Measurements from ENCODE around the gene CSTF2T.

The CSTF2T gene, protein sequence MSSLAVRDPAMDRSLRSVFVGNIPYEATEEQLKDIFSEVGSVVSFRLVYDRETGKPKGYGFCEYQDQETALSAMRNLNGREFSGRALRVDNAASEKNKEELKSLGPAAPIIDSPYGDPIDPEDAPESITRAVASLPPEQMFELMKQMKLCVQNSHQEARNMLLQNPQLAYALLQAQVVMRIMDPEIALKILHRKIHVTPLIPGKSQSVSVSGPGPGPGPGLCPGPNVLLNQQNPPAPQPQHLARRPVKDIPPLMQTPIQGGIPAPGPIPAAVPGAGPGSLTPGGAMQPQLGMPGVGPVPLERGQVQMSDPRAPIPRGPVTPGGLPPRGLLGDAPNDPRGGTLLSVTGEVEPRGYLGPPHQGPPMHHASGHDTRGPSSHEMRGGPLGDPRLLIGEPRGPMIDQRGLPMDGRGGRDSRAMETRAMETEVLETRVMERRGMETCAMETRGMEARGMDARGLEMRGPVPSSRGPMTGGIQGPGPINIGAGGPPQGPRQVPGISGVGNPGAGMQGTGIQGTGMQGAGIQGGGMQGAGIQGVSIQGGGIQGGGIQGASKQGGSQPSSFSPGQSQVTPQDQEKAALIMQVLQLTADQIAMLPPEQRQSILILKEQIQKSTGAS

DNA sequence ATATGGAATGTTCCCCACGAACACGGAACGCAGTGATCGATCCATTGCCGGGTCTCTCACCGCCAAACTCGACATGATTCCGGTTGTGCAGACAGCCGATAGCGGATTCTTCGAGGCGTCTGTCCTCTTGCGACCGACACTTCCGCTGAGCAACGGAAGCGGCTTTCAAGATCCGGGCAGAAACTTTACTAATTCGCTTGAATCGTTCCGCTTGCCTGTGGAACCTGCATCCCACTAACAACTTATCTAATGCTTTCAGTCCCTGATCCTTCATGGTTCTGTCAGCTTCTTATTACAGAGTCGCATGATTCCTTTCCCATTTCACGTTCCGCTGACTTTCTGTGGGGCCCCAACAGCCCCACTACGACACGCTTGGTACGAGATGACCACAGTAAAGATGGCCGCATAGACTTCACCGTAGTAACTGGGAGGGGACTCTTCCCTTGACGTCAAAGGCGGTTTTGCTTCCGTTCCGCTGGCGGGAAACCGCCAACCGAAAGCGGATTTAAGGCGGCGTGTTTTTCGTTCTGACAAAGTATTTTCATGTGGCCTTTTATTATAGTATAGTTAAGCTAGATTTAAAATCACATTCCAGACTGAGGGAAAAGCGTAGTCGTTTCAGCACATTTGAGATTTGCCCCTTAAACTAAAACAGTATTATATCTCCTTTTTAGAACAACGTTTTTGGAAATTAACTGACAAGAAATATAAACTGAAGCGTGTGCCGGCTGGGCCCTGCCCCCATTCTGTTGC lies at the start of gene CSTF2T:
Gene CSTF2T (minus strand): TSS at position 121 of the 753 bp plus-strand sequence. CDS start 46 bp downstream, at position 75.
- DNase-seq, result peak; percentile 64 to 75

DNA sequence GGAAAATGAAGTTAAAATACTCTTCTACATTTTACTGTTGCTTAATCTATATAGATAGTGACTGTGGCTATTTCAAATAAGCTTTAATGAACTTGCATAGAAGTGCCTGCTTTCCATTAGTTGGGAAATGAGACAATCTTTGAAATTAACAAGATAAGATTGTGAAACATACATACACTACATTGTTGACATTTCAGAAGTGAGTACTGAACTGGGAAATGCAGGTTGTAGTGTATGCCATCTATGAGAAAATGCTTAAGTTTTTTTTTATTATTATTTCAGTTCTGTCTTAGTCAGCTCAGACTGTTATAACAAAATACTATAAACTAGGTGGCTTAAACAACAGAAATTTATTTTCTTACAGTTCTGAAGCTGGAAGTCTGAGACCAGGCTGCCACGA lies 49.6 kb upstream of the CSTF2T start:
- no peak for DNase-seq

DNA sequence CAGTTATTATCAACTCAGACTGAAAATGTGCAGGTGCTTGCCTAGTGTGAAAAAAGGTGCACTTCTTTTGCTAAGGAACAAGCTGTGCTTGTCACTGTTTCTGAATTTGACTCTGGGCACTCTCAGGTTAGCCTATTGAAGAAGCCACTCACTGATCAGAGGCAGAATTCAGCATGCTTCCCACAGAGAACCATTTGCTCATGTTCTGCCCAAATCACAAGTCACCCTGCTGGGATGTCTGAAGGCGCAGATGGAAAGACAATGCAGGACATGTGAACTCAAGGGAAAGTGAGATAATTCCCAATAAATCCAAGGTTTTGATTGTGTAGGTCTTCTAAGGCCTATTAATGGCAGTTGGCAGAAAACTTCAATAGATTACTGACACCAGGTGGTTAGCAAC lies 47.8 kb upstream of the CSTF2T start:
- no peak for DNase-seq

DNA sequence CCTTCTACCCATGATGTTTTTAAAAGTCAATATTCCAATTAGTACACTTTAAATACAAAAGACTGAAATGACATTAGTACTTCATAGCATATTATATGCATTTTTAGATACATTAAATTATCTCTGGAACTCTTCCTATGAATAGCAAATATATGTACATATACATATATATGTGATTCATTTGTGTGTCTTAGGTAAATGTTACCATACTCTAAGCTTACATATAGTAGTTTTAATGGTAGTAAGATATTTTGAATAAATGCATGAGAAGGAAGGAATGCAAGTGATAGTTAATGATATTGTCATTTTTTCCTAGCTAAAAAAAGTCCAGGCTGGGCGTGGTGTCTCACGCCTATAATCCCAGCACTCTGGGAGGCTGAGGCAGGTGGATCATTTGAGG lies 46.0 kb upstream of the CSTF2T start:
- no peak for DNase-seq

DNA sequence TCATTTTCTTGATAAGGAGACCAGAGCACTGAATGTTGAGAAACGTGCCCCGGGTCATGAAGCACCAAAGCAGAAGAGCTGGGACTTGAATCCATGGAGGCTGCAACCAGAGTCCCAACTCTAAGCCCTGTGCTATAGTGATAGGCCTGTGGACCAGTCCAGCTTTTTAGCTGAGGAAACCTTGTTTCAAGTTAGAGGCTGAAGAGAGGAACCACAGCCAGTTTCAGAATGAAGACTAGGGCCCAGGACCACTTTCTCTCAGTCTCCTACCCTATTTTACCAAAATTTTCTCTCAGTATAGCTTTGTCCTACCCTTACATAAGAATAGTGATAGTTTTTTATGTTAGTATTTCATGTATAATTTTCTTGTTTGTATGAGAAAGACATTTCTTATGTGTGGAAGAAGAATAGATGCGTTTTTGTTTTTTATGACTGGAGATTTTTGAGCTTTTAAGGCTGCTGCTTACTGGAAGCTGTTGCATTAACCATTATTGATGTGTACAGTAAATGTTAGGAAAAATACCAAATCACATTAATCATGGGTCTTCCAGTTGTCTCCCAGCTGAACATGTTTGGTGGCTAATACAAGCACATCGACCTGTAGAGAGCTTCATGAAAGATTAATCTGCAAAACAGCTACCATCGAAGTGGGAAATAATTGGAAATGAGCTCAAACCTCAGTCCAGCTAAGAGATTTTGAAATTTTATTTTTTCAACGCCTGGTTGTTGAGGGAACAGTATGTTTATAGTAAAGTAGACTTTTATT lies 45.0 kb upstream of the CSTF2T start:
- DNase-seq, result no peak

DNA sequence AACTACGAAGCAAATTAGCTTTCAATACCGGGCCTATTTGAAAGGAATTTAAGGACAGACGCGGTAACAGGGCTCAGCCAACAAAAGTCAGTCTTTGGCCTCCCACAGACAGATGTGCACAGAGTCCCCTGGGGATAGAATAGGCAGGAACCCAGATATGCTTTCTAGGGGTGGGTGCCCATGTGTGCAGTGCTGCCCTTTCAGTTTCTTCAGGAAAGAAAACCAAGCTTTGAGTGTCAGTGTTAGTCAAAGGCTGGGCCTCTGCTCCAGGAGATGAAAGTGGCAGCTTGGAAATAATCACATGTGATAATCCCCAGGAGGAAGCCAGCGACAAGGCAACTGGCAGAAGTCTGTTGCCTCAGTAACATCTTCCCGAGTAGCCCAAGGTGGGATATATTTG lies 43.8 kb upstream of the CSTF2T start:
- no peak for DNase-seq

DNA sequence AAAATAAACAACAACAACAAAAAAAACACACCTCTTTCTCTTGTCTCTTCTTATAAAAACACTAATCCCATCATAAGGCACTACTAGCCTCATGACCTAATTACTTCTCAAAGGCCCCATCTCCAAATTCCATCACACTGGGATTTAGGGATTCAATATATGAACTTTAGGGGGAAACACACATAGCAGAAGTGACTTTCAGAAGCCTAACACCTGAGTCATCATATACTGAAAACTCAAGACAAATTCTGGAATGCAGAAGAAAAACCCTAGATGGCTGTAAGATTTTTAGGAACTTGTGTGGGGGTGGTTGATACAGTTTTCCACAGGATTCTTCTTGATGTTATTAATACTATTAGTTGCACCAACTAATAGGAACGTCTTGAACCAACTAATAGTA lies 33.7 kb upstream of the CSTF2T start:
- DNase-seq, result no peak

DNA sequence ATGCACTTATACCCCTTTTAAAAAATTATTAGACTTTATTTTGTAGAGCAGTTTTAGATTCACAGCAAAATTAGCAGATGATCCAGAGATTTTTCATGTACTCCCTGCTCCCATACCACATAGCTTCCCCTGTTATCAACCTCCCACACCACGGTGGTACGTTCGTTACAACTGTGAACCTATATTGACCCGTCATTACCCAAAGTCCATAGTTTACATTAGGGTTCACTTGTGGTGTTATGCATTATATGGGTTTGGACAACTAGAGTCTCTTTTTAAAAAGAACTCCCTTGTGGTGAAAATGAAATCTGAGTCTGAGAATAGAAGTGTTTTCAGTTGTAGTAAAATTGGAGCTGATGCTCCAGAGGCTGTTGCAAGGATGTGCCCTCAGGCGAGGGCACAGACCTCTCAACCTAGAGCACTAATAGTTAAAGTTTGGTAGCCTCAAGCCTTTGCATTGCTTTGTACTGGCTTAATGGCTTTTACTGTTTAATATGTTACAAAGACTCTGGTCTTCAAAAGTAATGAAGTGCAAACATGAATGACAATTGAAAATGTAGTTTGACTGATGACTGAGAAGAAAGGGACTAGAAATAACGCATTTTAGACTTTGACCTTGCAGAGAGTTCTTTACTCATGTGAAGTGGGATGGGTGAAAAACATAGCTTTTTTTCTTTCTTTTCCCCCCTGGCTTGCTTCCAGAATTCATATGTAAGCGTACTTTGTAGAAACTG lies 30.6 kb upstream of the CSTF2T start:
- DNase-seq, result no peak

DNA sequence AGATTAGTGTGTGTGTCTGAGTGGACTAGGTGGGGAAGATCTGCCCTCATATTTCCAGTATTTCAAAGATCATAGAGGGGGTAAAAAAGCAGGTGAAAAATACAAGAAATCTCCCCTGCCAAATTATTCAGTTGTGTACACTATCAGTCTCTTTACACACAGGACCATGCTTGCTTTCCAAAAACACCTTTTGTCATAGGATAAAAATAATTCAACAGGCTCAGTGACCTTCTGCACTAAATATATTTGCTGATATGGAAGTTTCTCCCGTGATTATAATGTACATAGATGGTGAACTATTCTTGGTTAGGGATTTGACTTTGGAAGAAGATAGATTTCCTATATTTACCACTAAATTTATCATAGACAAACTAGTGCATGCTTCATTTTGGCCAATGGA lies 24.6 kb upstream of the CSTF2T start:
- no peak for DNase-seq

DNA sequence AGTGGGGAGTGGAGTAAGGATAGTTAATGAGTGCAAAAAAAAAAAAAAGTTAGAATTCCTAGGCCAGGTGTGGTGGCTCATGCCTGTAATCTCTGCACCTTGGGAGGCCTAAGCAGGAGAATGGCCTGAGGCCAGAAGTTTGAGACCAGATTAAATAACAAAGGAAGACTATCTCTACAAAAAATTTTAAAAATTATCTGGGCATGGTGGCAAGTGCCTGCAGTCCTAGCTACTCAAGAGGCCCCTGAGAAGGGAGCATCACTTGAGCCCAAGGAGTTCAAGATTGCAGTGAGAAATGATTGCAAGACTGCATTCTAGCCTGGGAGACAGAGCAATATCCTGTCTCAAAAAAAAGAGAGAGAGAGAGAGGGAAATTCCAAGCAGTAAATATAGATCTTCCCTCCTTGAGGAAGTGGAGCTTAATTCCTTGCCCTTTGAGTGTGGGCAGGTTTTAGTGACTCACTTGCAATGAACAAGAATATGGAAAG lies 19.5 kb upstream of the CSTF2T start:
- no peak for DNase-seq

DNA sequence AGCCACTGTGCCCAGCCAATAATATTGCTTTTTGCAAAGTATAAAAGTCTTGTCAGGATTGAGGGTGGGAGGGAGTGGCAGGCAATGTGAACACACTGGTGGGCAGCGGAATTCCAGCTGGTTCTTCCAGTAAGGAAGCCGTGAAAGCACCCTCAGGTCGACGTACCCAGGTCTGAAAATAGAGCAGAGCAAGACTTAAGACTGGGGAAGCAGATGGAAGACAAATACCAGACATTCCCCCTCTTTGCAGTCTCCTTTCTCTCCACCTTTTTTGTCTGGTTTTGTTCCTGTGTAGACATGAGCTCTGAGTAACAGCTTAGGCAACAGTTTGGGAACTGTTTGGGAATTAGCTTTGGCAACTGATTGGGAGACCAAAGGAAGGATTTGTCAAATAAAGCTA lies 17.6 kb upstream of the CSTF2T start:
- no peak for DNase-seq

DNA sequence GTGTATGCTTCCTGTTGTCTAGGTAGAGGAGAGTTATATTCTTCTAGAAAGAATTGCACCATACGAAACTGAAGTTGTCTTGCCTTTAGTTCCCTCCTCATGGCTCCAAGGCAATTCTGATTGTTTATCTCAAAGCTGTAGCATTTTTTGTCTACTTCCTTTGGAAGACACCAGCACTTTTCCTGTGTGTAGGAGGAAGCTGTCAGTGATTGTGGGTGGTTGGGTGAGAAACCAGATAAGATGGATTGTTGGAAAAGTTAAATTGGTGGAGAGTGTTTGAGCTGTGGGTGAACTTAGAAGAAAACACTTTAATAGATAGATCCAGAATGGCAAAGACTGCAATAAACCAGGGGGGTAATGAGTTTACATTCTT lies 12.1 kb upstream of the CSTF2T start:
- no peak for DNase-seq

DNA sequence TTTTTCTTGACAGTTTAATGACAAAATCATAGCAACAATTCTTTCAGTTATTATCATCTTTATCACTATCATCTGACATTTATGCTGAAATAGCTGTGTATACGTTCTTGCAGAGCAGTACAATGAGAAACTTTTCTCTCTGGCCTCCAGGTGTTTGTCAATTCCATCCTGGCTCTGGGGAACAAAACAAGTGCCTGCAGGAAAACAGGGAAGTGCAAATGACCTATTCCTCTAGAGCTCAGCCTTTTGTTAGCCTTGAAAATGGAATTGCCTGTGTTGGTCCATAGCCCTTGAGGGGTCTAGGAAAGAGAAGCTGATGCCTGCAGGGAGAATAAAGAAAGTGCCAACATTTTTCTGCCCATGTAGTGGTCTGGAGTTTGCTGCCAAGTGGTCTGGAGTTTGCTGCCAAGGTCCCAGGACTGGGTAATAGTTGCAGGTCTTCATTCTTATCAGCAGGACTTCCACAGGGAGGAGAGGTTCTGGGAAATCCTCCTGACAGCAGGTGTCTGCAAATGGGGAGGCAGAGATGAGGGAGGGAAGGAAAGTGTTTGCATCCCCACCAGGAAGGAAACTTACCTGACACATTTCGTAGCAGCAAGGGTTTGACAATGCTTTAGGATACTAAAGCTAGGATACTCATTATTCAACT lies 10.1 kb upstream of the CSTF2T start:
- DNase-seq, result no peak

DNA sequence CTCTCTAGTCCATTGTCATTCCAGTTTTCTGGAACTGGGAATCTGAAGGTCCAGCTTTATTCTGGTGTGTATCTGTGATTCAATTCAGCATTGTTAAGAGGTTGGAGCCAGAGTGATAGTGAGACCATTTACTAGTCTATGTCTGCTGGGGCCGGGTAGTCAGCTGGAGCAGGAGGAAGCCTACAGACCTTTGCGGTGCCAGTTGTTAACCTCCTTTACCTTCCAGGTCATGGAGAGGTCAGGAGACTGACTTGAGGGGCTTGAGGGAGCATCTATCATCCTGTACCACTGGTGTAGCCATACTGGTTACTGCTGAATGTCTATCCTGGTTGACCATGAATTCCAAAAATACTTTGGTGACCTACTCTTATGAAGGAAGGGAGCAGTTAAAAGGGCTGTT lies 9.2 kb upstream of the CSTF2T start:
- DNase-seq, result no peak

DNA sequence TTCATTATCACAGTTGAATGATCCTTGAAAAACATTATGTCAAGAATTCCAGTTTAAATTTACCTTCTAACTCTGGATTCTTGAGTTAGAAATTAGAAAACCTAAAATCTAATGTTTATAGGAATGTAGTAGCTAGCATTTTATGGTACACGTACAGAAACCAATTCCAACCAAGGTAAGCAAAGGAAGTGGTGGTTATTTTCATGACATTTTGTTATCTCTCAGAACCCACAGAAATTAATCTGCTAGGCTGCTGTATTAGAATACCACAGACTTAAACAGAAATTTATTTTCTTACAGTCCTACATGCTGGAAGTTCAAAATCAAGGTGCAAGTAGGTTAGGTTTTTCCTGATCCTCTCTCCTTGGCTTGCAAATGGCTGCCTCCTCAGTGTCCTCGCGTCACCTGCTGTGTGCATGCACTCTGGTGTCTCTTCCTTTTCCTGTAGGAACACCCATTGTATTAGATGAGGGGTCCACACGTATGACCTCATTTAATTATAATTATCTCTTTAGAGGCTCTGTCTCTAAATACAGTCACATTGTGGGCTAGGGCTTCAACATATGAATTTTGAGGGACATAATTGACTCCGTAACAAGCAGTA lies 8.5 kb upstream of the CSTF2T start:
- no peak for DNase-seq

DNA sequence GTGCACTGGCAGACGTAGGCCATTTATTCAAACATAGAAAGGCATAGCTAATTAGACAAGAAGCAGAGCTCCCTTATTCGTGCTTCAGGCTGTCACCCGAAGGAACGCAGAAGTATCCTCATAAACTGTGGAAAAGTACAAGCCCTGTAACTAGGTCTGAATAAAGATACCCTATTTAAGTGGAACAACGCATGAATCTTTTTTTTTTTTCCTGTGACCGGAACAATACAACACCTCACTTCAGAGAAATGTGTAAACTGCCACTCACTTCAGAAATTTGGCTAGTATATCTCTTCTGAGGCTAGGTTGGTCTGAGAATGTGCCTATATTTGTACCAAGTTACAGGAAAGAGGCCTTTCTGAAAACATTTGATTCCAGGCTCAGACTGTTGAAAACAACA lies 8.0 kb upstream of the CSTF2T start:
- no peak for DNase-seq

DNA sequence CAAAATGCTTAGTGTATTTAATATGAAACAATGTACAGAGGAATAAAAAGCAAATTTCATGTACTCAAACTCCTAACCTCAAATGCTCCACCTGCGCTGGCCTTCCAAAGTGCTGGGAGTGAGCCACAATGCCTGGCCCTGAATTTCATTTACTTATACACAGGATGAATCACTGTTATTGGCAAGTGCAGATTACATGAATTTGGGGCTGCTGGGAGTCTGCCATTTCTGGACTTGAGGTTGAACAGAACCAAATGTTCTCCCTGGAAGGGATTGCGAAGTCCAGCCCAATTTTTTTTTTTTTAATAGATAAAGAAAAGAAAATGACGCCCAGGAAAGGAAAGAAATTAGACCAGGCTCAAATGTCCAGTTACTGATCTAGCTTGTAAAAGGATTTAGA lies 6.8 kb upstream of the CSTF2T start:
- no peak for DNase-seq

DNA sequence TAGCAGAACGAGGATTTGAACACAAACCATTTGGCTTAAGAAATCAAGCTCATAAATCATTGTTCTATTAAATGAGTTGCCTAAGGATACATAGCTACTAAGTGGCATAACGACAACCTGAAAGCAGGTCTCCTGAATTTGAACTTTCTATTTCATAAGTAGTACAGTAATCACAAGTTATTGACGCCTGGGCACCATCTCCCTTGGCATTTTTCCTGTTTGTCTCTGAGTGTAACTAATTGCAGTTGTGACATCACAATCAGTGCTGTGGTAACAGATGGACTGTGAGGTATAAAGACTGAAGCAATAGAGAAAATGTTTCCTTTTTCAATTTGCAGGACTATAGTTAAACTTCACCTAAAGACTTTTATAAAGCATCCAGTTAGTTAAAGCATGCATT lies 6.4 kb upstream of the CSTF2T start:
- no peak for DNase-seq

DNA sequence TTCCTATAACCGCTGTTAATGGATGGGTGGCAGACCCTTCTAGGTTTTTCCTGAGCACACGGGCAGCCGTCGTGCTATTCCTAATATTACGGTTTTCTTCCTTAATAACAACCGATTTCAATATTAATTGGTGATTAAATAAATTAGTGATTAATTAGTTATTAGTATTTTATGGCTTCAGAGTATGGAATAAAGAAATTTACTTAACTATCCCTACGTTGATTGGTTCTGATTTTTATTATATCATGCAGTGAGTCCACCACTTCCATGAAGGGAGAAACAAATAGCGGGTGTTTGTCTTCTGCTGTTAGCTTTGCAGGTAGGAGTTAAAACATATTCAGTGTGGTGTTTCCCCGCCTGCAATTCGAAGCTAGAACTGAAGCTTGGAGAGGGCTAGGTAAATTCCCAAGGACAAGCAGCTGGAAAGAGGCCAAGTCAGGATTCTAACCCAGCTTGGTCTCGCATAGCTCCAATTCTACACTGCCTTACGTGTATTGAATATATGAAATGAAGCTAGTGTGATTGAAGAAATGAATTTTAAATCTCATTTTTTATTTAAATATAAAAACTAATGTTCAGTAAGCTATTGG lies 928 bp upstream of the CSTF2T start:
- peak; percentile 32 to 39 for DNase-seq

DNA sequence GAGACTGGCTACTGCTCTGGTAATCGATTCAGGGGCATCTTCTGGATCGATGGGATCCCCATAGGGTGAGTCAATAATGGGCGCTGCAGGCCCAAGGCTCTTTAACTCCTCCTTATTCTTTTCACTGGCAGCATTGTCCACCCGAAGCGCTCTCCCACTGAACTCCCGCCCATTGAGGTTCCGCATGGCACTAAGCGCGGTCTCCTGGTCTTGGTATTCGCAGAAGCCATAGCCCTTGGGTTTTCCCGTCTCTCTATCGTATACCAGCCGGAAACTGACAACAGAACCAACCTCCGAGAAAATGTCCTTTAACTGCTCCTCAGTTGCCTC lies 285 bp downstream of the CSTF2T start:
- no peak for DNase-seq

DNA sequence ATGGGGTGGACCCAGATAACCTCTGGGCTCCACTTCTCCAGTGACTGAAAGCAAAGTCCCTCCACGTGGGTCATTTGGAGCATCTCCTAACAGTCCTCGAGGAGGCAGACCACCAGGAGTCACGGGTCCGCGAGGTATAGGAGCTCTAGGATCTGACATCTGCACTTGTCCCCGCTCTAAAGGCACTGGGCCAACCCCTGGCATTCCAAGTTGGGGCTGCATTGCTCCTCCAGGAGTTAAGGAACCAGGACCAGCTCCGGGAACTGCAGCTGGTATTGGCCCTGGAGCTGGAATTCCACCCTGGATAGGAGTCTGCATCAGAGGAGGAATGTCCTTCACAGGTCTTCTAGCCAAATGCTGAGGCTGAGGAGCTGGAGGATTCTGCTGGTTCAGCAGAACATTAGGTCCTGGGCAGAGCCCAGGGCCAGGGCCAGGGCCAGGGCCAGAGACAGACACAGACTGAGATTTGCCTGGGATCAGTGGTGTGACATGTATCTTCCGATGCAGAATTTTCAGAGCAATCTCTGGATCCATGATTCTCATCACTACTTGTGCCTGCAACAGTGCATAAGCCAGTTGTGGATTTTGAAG lies 827 bp downstream of the CSTF2T start:
- DNase-seq, result no peak
